NCI-H146 (cell line): ENCODE results near the gene NPHS1.
"Not testable (repeated sequence)": the region's sequence is repeated elsewhere in the genome, so short reads cannot be mapped to it uniquely, and the experiment has no call there.

Source experiments
- DNase-seq: peaks from one replicate; lab custom pipeline; 2025; lab: John Stamatoyannopoulos, UW

NPHS1 gene

DNA sequence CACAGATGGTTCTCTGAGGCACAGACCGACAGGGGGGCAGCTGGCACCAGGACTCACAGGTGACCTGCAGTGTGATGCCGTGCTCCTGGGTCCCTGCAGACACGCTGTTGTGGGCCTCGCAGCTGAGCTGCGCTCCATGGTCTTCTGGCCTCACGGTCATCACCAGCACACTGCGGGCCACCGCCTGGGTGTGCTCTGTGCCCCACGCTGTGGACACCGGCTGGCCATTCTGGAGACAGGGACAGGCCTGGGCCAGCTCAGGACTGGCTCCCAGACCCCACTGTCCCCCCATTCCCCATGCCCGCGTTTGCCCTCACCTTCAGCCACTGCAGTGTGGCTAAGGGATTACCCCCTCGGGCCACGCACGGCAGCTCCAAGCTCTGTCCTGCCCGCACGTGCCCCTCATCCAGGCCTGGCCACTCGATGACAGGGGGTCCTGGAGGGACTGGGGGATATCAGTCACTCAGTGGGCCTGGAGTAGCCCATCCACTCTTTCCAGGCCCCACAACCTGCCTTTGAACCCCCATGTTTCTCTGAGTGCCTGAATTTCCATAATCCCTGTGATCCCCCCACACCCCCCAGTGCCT is 3.3 kb downstream of the NPHS1 start:
- no peak for DNase-seq

DNA sequence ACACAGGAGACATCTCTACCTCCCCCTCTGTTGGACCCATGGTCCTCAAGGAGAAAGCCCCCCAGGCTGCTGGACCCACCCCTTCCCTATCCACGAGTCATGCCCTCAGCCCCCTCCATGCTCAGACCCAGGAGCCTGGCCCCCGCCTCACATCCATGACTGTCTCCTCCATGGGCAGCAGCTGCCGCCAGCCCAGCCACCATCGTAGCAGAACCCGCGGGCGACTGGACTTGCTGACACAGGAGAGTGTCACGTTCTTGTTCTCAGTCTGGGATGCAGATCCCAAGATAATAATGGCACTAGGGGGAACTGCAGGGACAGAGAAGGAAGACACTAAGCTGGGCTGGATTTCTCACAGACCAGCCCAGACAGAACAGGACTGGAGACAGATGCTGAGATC is 3.8 kb downstream of the NPHS1 start:
- no peak for DNase-seq

DNA sequence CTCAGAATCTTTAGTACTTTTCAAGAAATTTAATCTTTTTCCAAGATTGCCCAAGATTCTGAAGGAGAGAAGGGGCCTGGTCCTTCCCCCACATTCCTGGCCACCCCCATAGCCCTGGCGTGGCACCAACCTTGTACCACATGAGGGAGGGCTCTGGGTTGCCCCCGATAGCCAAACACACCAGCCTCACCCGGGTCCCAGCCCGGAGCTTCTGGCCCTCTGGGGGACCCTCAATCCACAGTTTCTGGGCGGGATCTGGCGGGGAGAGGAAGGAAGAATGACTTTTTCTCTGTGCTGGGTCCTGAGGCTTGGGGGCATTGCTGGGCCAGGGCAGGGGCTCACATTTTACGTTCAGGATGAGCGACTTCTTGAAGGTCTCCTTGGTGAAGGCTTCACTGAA is 4.4 kb downstream of the NPHS1 start:
- DNase-seq = no peak

DNA sequence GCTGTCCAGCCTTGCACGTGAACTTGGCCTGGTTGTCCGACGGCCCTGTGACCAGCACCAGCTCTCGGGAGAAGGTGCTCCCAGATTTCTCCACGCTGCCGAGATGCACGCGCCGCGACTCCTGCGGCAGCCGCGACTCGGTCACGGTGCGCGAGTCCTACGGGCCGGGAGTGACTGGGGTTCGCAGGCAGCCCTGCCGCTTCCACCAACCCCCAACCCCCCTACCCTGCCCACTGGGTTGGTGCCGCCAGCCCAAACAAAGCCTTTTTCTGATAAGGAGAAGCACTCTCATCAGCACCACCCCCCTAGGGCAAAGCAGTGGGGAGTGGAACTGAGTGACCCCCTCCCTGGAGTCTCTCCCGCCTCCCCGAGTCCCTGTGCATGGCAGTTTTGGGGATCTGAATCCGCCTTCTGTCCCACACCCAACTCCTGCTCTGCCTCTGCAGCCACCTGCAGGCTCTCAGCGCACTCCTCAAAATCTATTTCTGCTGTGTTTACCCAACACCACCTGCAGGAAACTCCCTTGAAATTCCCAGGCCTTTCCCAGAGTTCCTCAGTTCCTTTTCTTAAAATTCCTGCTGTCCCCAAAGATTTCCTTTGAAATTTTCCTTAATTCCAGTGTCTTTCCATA is 6.2 kb downstream of the NPHS1 start:
- peak; percentile 47 for DNase-seq

DNA sequence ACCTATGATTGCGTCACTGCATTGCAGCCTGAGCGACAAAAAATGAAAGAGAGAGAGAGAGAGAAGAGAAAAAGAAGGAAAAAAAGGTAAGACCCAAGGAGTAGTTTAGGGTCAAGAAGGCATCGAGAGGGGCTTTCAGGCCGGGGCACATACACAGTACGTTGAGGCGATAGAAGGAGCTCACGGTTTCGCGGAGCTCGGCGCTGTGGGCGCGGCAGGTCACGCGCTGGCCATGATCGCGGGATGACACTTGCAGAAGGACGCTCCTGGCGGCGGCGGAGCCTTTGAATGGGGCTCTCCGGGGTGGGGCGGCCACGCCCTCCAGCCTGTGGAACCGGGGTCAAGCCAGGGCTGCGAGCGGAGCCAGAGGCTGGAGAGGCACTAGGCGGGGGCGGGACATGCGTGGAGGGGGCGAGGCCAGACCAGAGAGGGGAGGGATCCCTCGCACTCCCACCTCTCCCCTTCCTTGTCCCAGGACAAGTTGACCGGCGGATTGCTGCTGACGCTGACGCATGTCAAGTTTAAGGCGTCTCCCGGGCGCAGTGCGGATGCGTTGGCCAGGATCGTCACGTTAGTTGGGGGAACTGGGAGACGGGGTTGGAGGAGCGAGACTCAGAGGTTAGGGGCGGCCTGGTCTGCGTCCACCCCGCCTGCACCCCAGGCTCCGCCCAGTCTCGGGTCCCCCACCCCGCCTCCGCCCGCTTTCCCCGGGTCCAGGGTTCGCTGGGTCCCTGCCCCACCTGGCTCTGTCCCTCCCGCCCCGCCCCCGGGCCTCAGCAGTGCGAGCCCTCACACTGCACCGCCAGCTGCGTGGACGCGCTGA is 6.9 kb downstream of the NPHS1 start:
- peak; percentile 37 for DNase-seq

DNA sequence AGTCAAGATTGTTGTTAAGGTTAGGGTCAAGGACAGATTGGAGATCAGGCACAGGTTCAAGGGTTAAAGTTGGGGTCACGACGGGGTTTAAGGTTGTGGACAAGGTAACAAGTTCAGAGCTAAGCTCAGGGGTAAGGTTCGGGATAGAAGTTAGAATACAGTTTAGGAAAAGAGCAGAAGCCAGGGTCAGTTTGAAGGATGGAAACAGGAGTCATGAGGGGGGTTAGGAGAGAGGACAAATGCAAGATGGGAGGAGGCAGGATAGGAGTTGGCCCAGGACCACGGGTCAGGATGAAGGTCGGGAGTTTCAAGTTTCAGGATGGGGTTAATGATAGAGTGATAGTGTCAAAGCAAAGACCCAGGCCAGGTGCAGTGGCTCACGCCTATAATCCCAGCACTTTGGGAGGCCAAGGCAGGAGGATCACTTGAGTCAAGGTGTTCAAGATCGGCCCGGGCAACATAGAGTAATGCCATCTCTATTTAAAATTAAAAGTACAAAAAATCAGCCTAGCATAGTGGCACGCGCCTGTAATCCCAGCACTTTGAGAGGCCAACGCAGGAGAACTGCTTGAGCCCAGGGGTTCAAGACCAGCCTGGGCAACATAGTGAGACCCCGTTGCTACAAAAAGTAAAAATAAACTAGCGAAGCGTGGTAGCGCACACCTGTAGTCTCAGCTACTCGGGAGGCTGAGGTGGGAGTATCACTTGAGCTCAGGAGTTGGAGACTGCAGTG is 7.7 kb downstream of the NPHS1 start:
- DNase-seq = no peak

DNA sequence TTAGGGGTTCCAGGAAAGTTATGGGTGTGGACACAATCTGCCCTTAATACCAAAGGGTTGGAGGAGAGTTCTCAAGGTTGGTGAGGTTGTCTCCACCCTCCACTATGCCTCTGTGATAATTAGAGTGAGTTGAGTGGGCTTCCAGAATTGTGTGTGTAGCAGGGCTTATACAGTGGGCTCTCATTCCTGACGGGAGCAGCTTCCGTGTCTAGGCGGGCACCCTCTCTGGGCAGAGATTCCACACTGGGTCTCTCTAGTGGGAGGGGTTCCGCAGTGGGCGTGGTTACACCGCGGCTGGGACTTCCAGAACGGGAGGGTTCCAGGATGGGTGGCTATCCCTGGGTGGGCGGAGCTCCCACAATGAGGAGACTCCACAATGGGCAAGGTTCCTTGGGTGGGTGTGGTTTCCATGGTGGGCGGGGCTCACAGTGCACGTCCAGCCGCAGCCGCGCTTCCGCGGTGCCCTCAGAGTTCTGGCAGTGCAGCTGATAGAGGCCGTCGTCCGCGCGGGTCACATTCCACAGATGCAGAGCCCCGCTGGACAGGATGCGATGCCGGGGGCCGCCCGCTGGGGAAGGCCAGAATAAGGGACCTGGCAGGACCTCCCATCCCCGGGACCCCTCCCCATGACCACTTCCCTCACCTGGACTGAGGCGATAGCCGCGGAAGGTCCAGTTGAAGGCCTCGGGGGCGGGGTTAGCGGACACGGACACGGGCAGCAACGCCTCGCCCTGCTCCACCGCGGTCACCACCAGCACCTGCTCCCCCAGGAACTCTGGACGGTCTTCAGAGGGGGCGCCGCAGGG is 8.4 kb downstream of the NPHS1 start:
- DNase-seq = peak; percentile 62

DNA sequence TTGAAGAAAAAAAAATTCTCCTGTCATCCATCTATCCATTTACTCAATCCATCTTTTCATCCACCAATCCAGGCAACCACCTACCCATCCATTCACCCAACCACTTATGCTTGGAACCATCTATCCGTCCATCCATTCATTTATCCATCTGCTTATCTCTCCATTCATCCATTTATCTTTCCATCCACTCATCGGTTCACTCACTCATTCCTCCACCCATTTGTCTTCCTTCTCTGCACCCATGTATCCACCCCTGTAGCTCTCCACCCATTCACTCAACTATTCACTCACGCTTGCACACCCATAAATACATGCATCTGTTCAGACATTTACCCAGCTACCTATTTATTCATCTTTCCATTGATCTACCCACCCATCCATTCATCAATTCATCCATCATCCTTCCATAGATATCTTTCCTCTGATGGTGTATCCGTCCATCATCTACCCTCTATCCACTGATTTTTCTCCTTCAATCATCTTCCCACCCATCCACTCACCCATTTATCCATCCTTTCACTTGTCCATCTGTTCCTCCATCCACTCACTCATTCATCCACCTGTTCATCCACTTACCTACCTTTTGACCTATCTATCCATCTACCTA is 9.5 kb downstream of the NPHS1 start:
- no peak for DNase-seq

DNA sequence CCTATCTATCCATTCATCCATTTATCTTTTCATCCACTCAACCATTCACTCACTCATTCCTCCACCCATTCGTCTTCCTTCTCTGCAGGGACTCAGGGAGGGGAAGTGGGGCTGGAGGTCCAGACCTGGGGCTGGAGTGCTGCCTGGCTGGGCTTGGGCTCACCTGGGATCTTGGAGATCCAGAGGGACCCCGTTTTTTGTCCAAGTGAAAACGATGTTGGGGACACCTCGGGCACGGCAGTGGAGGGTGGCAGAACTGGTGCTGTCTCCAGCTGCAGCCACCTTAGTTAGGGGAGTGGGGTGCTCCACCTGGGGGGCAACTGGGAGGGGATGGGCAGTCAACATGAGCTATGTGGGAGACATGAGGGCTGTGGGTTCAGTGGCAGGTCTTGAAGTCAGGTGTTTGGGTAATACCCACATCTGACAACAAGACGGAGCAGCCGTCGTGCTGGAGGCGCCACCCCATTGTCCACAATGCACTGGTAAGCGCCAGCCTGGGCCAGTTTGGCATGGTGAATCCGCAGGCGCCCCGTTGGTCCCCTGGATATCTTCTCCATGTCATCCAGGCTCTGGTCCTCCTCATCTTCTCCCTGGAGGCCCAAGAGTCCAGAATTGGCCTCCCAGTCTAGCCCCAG is 10.2 kb downstream of the NPHS1 start:
- DNase-seq = no peak

DNA sequence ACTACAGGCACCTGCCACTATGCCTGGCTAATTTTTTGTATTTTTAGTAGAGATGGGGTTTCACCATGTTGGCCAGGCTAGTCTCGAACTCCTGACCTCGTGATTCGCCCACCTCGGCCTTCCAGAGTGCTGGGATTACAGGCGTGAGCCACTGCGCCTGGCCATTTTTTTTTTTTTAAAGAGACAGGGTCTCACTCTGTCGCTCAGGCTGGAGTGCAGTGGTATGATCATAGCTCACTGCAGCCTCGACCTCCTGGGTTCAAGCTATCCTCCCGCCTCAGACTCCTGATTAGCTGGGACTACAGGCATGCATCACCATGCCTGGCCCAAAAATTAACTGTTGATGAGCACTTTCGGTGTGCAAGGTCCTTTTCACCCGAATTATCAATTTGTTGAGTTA is 16.2 kb downstream of the NPHS1 start:
- DNase-seq = not testable (repeated sequence)

DNA sequence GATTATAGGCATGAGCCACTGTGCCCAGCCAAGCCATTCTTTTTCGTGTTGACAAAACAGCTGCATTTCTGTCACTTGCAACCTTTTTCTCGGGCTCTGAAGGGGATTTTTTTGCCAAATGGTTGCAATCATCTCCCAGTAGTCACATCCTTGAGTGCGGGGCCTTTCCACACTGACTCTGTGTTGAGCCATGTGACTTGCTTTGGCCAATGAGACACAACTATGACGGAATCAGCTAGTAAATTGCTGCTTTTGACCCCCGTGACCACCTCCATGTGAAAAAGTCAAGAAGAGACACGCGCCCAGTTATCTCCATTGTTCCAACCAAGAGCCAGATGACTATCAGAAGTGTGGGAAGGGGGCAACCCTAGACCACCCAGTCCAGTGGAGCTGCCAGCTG is 18.3 kb downstream of the NPHS1 start:
- no peak for DNase-seq

DNA sequence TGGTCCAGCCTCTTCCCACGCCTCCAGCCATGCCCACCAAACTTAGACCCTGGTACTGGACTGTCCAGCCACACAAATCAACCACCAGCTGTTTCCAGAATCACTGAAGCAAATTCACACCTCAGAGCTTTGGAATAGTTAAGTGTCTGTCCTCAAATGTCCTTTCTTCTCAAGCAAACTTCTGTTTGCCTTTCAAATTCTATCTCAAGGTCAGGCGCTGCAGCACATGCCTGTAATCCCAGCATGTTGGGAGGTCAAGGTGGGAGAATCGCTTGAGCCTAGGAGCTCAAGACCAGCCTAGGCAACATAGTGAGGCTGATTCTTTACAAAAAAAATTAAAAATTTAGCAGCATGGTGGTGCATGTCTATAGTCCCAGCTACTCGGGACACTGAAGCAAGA is 20.2 kb downstream of the NPHS1 start:
- no peak for DNase-seq

DNA sequence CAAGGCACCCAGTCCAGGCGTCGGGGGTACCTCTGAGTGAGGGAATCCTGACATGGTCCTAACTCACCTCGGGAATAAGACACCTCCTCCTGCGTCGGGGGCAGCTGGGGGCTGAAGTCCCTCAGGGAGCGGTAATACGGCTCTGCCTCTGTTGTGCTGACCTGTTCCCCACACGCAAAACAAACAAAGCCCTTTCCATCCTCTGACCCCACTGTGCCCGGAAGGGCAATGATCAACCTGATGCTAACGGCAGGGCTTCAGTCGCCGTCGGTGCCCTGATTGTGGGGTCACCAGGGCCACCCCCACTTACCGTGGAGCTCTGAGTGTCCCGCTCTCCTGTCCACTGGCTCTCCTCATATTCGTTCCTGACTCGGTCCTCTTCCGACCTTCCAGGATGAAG is 21.3 kb downstream of the NPHS1 start:
- no peak for DNase-seq

DNA sequence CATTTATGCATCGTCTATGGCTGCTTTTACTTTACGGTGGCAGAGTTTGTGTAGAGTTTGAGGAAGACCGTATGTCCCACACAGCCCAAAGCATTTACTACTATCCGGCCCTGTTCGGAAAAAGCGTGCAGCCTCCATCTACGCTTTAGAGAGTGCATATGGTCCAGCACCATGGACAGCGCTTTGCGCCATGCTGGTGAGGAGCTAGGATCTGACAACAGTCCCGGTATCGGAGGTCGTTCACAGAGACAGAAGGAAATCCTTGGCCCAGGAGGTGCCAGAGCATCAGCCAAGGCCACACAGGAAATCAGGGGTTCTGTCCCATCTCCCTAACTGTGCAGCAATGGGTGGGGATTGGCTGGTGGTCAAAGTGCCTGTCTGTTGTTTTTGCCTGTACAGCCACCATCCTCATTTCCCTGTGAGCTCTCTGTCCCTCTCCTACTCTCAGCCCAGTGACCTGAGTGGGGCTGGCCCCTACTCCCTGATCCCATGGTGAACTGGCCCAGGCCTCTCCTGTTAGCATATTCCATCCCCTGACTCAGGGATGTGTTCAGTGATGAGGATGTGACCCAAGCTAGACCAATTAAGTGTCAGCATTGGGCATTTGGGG is 23.5 kb downstream of the NPHS1 start:
- no peak for DNase-seq

DNA sequence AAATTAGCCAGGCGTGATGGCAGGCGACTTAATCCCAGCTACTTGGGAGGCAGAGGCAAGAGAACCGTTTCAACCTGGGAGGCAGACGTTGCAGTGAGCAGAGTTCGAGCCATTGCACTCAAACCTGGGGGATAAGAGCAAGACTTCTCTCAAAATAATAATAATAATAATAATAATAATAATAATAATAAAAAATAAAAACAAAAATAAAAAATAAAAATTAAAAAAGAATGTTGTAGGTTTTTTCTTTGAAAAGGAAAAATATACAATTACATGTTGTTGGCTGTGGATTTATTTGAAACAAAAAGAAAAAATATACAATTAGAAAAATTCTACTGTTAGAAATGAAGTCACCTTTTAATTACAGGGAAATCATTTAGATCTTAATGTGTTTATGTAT is 28.2 kb downstream of the NPHS1 start:
- no peak for DNase-seq

DNA sequence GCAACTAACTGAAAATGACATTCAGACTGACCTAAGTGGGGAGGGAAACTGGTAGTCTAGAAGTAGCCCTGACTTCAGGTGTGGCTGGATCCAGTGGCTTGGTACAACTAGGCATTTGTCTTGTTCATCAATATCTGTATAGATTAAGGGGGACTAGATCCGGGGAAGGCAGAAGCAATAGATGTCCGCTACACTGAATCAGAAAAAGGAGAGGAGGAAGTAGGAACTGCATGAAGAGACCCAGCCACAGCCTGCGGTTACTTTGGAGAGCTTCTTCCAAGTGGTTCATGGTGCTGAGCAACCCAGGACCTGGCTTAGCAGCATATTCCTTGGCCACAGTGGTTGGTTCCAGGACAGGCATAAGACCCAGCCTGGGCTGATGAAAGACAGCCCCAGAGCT is 29.7 kb downstream of the NPHS1 start:
- DNase-seq = peak; percentile 18

DNA sequence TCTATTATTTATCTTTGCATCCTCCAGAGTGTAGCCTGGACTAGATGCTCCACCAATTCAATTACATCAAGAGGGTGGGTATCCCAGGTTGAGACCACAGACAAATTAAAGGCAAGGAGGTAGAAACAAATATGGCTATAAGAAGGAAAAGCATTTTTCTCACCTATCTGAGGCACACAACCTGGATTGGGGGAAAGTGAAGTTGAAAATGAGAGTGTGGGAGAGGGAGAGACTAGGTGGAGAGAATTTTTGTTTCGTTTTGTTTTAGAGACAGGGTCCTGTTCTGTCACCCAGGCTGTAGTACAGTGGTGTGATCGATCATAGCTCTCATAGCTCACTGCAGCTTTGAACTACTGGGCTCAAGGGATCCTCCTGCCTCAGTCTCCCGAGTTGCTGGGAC is 33.9 kb downstream of the NPHS1 start:
- DNase-seq = no peak

DNA sequence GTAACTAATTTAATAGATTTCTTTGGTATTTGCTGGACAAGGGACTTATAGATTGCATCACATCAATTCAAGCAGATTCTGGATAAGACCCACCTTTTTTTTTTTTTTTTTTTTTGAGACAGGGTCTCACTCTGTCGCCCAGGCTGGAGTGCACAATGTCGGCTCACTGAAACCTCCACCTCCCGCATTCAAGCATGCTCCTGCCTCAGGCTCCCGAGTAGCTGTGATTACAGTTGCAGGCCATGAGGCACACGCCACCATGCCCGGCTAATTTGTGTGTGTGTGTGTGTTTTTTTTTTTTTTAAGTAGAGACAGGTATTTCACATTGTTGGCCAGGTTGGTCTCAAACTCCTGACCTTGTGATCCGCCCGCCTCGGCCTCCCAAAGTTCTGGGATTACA is 35.5 kb downstream of the NPHS1 start:
- no peak for DNase-seq

DNA sequence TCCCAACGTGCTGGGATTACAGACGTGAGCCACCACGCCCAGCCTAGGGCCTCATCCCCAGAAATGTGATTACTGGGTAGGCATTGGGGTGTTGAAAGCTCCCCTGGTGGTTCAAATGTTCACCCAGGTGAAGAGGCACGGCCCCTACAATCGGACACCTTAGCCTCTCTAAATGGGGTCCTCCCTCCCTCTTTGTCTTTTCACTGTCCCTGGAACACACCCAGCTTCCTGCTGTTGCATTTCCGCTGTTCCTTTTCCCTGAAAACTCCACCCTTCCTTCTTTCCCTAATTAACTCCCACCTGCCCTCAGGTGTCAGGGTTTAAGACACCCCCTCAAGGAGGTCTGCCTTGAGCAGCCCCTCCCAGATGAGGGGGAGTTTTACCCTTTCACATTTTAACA is 36.0 kb downstream of the NPHS1 start:
- peak; percentile 47 for DNase-seq

DNA sequence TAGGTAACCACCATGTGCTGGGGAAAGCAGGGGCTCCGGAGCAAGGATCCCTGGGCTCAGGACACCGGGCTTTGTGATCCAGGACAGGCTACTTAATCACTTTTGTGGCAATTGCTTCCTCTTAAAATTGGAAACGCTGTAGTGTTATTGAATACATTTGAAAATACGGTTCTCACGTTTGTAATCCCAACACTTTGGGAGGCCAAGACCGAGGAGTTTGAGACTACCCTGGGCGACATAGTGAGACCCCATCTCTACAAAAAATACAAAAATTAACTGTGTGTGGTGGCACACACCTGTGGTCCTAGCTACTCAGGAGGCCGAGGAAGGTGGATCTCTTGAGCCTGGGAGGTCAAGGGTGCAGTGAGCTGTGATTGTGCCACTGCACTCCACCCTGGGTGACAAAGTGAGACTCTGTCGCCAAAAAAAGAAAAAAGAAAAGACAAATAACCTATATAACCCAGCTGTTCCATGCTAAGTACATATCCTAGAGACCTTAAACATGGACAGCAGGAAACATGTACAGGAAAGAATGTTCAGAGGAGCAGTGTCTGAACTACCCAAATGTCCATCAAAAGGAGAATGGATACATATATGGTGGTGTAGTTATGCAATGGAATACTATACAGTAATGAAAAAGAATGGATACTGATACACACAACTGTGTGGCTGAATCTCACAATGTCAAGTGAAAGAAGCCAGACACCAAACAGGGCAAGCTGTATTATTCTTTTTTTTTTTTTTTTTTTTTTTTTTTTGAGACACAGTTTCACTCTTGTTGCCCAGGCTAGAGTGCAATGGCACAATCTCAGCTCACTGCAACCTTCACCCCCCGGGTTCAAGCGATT is 39.0 kb downstream of the NPHS1 start:
- DNase-seq = no peak
